Measurements from ENCODE around the gene ANKH. TPM values are rescaled to one million over a fixed set of nuclear protein-coding genes. Genes with fewer than 3 reads are reported as not detected.

Gene ANKH
- total and polyA plus RNA-seq, 10 of the 15 experiments (the other 5 are each of a cell fraction or from before 2014, with no cell fraction given) = 2.1 to 43.9 (median 14.4) TPM

DNA sequence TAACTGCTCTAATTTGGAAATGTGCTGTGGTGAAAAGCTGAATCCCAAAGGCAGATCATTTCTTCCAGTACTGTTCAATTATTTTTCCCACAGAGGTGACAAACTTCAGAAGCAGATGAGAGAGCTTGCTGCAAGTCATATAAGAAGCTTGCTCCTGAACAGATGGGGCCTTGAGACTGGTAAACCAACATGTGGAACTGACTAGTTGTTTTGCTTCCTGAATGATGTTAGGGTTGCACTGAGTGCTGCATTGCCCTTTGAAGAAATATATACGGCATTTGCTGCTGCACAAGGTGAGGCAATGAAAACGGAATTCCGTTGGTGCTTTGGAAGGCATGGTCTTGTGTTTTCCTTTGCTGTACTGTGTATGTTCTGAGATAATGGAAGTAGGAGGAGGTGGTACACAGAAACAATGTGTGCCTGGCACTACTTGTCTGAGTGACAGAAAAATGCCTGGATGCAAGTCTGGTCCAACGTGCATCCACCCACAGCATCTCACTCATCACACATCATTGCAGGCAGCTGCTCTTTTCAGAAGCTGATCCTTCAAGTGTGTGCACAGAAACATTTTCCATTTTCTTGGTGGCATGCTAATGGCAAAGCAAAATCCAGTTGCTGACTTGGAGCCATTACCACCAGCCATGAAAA, 76.9 kb downstream of the ANKH start:
- SMC1A ChIA-PET (ENCODE audit: uncharacterized antibody, unreplicated experiment) = interaction anchor here (1.6 kb wide), 1 partner anchor 22 kb away, joined by 5 read pairs; no protein-coding TSS in a partner anchor
- BruUV-seq (replicated peaks) = no TSS peak
- Histone ChIP-seq H3K4me1 (ENCODE audit: control insufficient read depth, insufficient read depth, low read length) (no peaks in the 10 kb centered on the region), H3K9me3 (replicated peaks; ENCODE audit: control insufficient read depth, insufficient read depth, low read length) (no peaks in the 10 kb centered on the region), H3K27me3 (replicated peaks in 1 of 2; ENCODE audit: control insufficient read depth in 2 of 2, insufficient read depth in 2 of 2, low read length in 1 of 2) (no peaks in the 10 kb centered on the region), H4K20me1 (ENCODE audit: control insufficient read depth, insufficient read depth) (no peaks in the 10 kb centered on the region), H3K27ac (ENCODE audit: control insufficient read depth, insufficient read depth) (no peak overlapping the region), H2AFZ (ENCODE audit: control insufficient read depth, low read depth, low read length) (no peak overlapping the region), H3K4me3 (no peak overlapping the region), H3K79me2 (ENCODE audit: control insufficient read depth, insufficient read depth, low read length) (no peaks in the 10 kb centered on the region), H3K36me3 (ENCODE audit: control insufficient read depth in 2 of 2, insufficient read depth in 2 of 2, low read length in 1 of 2) (no peaks in the 10 kb centered on the region), H3K4me2 (ENCODE audit: control insufficient read depth, insufficient read depth) (no peak overlapping the region), H3K9ac (ENCODE audit: control insufficient read depth, insufficient read depth, low read length) (no peak overlapping the region)
- intact Hi-C loops (cut with micrococcal nuclease; ENCODE audit: unreplicated experiment) (no loop called here), in situ Hi-C loops (cut with MboI) (no loop called here)
- TF ChIP-seq HDAC6 (IDR thresholded peaks at IDR 0.05; ENCODE audit: unreplicated experiment) (no peak), CREB1 (IDR thresholded peaks at IDR 0.05; ENCODE audit: low read depth) (no peak), SUZ12 (IDR thresholded peaks at IDR 0.05; ENCODE audit: unreplicated experiment) (no peak)
- POLR2A ChIA-PET = no interaction called here
- ATAC-seq (no peak), DNase-seq (ENCODE audit: low read depth, low spot score) (no peak), FAIRE-seq (no peak)
- RAD21 ChIA-PET (ENCODE audit: unreplicated experiment) = no interaction called here
- CTCF ChIA-PET = no interaction called here
- WGBS (ENCODE audit: insufficient coverage, insufficient replicate concordance, low lambda C conversion rate, missing lambda C conversion rate) = 85% methylated on average over 4 of the region's 4 CpGs

DNA sequence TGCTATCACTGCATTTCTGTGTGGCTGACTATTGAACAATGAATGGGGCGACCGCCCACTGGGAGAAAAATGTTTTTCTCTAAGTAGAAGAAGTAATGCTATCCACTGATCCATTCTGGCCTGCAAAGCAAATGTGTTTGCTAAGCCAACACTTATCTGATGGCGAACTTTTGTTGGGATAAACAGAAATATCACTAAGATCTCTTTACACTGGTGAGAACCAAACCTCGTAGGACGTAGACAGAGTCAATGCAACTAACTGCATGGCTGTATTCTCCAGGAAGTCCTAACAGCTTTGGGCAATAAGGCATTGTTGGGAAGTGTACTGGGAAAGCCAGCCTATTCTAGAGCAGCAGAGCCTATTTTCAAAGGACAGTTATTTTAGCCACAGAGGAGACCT, 77.7 kb downstream of the ANKH start:
- DNase-seq (ENCODE audit: low read depth, low spot score) (no peak), ATAC-seq (no peak), FAIRE-seq (no peak)
- POLR2A ChIA-PET = interaction anchor here (0.6 kb wide), 1 partner anchor 20 kb away, joined by 3 read pairs; no protein-coding TSS in a partner anchor
- in situ Hi-C loops (cut with MboI) = no loop called here
- no peaks in the 10 kb centered on the region for H3K27me3 ChIP-seq (replicated peaks in 1 of 2; ENCODE audit: control insufficient read depth in 2 of 2, insufficient read depth in 2 of 2, low read length in 1 of 2)
- H3K4me3 ChIP-seq = no peak overlapping the region
- H2AFZ ChIP-seq (ENCODE audit: control insufficient read depth, low read depth, low read length) = no peak overlapping the region
- CTCF ChIA-PET = no interaction called here
- RAD21 ChIA-PET (ENCODE audit: unreplicated experiment) = no interaction called here
- H3K79me2 ChIP-seq (ENCODE audit: control insufficient read depth, insufficient read depth, low read length) = no peaks in the 10 kb centered on the region
- WGBS (ENCODE audit: insufficient coverage, insufficient replicate concordance, low lambda C conversion rate, missing lambda C conversion rate) = 85% methylated on average over 5 of the region's 5 CpGs
- SMC1A ChIA-PET (ENCODE audit: uncharacterized antibody, unreplicated experiment) = no interaction called here
- no peaks in the 10 kb centered on the region for H3K36me3 ChIP-seq (ENCODE audit: control insufficient read depth in 2 of 2, insufficient read depth in 2 of 2, low read length in 1 of 2)
- intact Hi-C loops (cut with micrococcal nuclease; ENCODE audit: unreplicated experiment) = no loop called here
- H3K4me2 ChIP-seq (ENCODE audit: control insufficient read depth, insufficient read depth) = no peak overlapping the region
- H3K9me3 ChIP-seq (replicated peaks; ENCODE audit: control insufficient read depth, insufficient read depth, low read length) = no peaks in the 10 kb centered on the region
- BruUV-seq (replicated peaks) = no TSS peak
- H3K4me1 ChIP-seq (ENCODE audit: control insufficient read depth, insufficient read depth, low read length) = no peaks in the 10 kb centered on the region
- H3K9ac ChIP-seq (ENCODE audit: control insufficient read depth, insufficient read depth, low read length) = no peak overlapping the region
- no peaks in the 10 kb centered on the region for H4K20me1 ChIP-seq (ENCODE audit: control insufficient read depth, insufficient read depth)
- no peak overlapping the region for H3K27ac ChIP-seq (ENCODE audit: control insufficient read depth, insufficient read depth)
- TF ChIP-seq STAT1 (conservative IDR thresholded peaks at IDR 0.05) (no peak), TCF7 (IDR thresholded peaks at IDR 0.05; ENCODE audit: borderline replicate concordance) (no peak), POLR2AphosphoS5 (IDR thresholded peaks at IDR 0.05; ENCODE audit: low read length) (no peak), PAX8 (IDR thresholded peaks at IDR 0.05) (no peak), KDM1A (IDR thresholded peaks at IDR 0.05; ENCODE audit: borderline replicate concordance) (no peak), NBN (IDR thresholded peaks at IDR 0.05) (no peak), BCL11A (IDR thresholded peaks at IDR 0.05; ENCODE audit: low read depth, low read length) (no peak), NFYB (IDR thresholded peaks at IDR 0.05; ENCODE audit: insufficient read depth, low read depth, low read length) (no peak), SP1 (IDR thresholded peaks at IDR 0.05; ENCODE audit: low read depth, low read length) (no peak)
- TF ChIP-seq, protein P1, sequence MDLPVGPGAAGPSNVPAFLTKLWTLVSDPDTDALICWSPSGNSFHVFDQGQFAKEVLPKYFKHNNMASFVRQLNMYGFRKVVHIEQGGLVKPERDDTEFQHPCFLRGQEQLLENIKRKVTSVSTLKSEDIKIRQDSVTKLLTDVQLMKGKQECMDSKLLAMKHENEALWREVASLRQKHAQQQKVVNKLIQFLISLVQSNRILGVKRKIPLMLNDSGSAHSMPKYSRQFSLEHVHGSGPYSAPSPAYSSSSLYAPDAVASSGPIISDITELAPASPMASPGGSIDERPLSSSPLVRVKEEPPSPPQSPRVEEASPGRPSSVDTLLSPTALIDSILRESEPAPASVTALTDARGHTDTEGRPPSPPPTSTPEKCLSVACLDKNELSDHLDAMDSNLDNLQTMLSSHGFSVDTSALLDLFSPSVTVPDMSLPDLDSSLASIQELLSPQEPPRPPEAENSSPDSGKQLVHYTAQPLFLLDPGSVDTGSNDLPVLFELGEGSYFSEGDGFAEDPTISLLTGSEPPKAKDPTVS (IDR thresholded peaks at IDR 0.05; ENCODE audit: low read depth, low read length) = no peak
- TF ChIP-seq, protein P2, sequence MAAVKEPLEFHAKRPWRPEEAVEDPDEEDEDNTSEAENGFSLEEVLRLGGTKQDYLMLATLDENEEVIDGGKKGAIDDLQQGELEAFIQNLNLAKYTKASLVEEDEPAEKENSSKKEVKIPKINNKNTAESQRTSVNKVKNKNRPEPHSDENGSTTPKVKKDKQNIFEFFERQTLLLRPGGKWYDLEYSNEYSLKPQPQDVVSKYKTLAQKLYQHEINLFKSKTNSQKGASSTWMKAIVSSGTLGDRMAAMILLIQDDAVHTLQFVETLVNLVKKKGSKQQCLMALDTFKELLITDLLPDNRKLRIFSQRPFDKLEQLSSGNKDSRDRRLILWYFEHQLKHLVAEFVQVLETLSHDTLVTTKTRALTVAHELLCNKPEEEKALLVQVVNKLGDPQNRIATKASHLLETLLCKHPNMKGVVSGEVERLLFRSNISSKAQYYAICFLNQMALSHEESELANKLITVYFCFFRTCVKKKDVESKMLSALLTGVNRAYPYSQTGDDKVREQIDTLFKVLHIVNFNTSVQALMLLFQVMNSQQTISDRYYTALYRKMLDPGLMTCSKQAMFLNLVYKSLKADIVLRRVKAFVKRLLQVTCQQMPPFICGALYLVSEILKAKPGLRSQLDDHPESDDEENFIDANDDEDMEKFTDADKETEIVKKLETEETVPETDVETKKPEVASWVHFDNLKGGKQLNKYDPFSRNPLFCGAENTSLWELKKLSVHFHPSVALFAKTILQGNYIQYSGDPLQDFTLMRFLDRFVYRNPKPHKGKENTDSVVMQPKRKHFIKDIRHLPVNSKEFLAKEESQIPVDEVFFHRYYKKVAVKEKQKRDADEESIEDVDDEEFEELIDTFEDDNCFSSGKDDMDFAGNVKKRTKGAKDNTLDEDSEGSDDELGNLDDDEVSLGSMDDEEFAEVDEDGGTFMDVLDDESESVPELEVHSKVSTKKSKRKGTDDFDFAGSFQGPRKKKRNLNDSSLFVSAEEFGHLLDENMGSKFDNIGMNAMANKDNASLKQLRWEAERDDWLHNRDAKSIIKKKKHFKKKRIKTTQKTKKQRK (IDR thresholded peaks at IDR 0.05; ENCODE audit: low read depth, low read length) = no peak

Measured in GM12878 (cell line).